Smooth muscle cell of bladder (primary cell): ENCODE data around the gene PTPRQ. TPM values are rescaled to one million over a fixed set of nuclear protein-coding genes. Genes with fewer than 3 reads are reported as not detected.

ENCODE experiments used
- total RNA-seq: library from RNA; depleted of rRNA; stranded (reverse); fragments of >200 nt; gene quantifications from 2 replicates; pipeline ENCODE4 v1.2.3, GENCODE V29; 2014

The PTPRQ gene, protein sequence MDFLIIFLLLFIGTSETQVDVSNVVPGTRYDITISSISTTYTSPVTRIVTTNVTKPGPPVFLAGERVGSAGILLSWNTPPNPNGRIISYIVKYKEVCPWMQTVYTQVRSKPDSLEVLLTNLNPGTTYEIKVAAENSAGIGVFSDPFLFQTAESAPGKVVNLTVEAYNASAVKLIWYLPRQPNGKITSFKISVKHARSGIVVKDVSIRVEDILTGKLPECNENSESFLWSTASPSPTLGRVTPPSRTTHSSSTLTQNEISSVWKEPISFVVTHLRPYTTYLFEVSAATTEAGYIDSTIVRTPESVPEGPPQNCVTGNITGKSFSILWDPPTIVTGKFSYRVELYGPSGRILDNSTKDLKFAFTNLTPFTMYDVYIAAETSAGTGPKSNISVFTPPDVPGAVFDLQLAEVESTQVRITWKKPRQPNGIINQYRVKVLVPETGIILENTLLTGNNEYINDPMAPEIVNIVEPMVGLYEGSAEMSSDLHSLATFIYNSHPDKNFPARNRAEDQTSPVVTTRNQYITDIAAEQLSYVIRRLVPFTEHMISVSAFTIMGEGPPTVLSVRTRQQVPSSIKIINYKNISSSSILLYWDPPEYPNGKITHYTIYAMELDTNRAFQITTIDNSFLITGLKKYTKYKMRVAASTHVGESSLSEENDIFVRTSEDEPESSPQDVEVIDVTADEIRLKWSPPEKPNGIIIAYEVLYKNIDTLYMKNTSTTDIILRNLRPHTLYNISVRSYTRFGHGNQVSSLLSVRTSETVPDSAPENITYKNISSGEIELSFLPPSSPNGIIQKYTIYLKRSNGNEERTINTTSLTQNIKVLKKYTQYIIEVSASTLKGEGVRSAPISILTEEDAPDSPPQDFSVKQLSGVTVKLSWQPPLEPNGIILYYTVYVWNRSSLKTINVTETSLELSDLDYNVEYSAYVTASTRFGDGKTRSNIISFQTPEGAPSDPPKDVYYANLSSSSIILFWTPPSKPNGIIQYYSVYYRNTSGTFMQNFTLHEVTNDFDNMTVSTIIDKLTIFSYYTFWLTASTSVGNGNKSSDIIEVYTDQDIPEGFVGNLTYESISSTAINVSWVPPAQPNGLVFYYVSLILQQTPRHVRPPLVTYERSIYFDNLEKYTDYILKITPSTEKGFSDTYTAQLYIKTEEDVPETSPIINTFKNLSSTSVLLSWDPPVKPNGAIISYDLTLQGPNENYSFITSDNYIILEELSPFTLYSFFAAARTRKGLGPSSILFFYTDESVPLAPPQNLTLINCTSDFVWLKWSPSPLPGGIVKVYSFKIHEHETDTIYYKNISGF (N-terminal part only)
- total RNA-seq: 1.8 and 2.8 TPM in 2 replicates

DNA sequence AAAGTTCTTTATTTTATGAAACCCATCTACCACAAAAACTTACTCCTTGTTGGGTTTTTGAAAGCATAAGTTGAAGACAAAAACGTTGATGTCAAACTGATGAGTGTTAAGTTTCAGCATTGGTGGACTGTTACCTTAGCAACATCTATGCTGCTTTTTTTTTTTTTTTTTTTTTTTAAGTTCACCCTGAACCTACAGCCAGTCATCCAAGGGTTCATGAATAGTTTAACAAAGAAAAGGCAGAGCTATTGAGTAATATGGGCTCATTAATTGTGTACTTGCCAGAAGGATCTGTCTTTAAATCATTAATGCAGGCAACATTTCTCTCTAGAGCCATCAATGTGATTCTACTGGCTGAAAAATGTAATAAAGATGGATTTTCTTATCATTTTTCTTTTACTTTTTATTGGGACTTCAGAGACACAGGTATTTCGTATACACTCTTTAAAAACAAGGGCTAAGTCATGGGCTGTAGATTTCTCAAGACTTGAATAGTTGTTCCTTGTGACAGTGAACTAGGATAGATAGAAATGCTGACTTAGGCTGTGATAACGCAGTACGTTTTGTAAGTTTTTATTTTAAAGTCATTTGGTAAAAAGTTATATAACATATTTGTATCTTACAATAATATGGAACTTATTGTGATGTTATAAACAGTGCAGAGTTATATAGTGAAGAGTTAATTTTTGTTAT lies at the start of gene PTPRQ:
Gene PTPRQ (plus strand): TSS at position 262 of the 693 bp plus-strand sequence. CDS start 111 bp downstream, at position 373.

DNA sequence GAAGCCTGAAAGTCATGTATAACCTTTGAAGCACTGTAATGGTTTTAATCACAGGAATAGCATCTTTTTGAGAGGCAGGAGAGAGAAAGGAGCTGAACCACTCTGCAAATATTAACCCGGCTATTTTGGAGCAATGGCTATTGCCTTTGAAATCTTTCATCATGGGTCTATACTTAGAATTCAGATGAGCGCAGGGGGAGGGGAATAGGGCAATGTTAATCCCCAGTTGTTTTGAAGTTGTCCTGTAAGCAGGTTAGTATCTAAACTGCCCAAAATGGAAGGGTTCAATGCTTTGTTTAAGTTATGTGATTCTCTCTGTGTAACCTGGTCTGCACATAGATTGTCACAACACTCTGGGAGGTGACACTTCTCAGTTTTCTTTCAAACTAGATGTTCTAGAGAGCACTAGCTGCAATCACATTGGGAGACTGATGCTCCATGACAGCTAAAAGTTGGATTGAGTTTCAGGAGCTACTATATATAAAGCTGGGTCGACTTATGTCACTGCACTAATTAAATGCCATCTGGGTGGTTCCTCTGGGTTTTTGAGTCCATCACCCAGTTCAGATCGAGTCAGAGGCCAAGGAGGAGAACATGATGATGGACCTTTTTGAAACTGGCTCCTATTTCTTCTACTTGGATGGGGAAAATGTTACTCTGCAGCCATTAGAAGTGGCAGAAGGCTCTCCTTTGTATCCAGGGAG lies 263.2 kb downstream of the PTPRQ start, which contains the start of gene MYF6:
Gene MYF6 (plus strand): TSS at position 509 of the 704 bp plus-strand sequence. CDS start 86 bp downstream, at position 595.

DNA sequence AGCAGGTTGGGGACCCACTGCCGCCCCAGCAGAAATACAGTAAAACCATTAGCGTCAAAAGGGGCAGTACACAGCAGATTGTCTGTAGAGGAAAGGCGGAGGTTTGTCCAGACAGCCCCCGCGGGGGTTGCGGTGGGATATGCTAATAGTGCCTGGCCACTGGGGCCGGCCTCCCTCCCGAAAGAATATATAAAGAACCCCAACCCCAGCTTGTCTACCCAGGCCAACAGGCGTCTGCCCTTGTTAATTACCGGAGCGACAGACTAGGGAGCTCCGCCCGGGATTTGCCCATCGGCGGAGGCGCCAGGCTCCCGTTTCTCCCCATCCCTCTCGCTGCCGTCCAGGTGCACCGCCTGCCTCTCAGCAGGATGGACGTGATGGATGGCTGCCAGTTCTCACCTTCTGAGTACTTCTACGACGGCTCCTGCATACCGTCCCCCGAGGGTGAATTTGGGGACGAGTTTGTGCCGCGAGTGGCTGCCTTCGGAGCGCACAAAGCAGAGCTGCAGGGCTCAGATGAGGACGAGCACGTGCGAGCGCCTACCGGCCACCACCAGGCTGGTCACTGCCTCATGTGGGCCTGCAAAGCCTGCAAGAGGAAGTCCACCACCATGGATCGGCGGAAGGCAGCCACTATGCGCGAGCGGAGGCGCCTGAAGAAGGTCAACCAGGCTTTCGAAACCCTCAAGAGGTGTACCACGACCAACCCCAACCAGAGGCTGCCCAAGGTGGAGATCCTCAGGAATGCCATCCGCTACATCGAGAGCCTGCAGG lies 272.8 kb downstream of the PTPRQ start, which contains the start of gene MYF5:
Gene MYF5 (plus strand): TSS at position 217 of the 774 bp plus-strand sequence. CDS start 152 bp downstream, at position 369.

